ENCODE results near the gene CACNA1B.
A peak's percentile ranks its signal among the peaks of the same experiment; 100 is the strongest.

Gene CACNA1B

DNA sequence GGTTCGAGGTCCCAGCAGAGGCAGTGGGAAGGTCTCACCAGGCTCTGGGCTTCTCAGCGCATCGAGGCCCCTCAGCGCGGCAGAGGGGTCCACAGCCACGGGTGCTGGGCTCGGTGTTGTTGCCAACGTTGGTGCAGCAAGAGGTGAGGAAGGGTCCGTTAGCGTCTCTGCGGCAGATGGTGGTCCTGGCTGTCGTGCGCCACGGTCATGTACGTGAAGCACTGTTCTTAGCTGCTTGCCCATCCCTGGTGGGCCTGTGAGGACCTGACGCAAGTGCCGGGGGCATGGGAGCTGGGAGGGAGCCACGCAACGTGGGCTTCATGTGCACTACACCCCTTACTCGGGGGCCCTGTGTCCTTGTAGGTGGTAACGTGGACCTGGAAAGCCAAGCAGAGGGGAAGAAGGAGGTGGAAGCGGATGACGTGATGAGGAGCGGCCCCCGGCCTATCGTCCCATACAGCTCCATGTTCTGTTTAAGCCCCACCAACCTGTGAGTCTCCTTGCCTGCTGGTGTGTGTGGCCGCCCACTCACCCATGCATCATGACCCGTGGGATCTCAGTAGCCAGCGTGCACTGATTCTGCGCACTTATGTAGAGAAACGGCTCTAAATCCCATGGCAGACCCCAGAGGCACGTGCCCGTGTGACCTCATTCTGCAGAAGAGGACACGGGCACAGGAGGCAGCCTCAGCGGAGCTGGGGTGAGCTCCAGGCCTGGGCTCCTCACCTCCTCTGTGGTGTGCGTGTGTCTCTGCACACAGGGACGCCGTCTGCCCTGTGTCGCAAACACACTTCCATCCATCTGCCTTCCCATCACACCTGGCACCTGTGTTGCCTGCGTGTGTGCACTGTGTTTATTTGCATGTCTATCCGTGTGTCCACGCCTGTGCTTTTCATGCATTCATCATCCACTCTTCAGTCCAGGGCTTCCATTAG is 166.1 kb downstream of the CACNA1B start:
- no peak for DNase-seq

DNA sequence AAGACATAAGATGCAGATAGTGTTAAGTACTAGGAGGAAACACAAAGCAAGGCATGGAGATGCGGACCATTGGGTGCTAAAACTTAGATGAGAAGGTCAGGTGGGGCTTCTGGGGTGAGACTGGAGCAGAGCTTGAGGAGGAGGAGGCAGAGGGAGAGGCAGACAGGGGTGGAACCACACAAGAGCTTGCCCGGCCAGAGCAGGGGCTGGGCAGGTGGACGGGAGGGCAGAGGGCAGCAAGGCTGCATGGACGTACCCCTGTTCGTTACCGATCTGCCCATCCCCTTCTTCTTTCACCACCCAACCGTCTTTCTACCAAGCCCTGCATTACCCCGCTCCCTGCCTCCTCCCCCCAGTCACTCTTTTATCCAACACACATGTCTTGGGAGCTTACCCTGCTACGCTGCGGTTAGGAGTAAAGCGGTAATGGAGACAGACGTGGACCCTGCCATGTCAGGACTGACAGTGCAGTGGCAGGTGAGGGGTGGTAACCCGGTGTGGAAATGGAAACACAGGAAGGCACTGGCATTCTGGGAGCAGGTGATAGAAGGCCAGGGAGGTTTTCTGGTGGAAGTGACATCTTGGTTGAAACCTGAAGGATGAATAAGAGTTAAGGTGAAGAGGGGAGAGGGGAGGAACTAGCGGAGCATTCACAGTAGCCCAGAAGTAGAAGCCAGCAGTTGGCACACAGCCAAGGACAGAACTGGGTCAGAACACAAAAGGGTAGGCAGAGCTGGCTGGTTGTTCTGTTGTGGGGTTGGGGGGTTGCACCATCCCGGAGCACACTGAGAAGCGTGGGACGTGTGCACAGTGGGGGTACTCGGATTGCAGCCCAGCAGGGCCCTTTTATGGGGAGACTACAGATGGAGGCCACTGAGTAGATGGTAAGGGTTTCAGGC is 167.2 kb downstream of the CACNA1B start:
- no peak for DNase-seq

DNA sequence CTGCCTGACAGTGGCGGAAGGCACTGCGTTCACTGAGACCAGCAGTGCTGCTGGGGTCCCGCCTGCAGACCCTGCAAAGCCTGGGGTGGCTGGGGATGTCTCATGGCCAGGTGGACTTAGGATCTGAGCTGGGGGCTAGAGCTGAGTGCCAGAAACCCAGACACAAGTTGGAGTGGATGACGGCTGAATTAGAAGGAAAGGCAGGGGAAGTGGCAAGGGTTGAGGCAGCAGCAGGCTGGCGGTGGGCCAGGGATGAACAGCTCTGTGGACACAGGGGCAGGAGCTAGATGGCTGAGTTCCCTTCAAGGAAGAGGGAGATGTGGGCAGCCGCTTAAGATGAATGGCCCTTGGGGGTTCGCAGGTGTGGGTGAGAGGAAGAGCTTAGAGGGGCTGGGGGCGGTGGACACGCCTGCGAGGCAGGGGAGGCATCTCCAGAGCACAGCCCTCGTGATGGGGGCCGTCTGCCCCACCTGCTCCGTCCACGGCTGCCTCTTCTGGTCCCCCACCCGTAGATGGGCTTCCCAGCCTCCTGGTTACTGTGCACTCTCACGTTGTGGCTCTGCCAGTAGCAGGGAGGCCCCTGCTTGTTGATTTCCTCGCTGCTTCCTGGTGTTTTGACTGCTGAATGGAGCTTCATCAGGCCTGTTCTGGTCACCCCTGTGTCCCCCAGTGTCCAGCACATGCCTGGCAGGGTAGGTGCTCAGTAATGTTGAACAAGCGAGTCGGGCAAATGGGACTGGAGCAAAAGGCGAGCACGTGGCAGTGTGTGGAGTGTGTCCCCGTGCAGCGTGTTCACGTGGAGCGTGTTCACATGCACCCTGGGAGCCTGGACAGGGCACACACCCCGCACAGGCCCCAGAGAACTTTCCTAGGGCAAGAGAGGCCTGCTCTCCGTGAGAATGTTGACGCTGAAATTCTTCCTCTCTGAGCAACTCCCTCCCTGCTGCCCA is 168.2 kb downstream of the CACNA1B start:
- DNase-seq, result no peak

DNA sequence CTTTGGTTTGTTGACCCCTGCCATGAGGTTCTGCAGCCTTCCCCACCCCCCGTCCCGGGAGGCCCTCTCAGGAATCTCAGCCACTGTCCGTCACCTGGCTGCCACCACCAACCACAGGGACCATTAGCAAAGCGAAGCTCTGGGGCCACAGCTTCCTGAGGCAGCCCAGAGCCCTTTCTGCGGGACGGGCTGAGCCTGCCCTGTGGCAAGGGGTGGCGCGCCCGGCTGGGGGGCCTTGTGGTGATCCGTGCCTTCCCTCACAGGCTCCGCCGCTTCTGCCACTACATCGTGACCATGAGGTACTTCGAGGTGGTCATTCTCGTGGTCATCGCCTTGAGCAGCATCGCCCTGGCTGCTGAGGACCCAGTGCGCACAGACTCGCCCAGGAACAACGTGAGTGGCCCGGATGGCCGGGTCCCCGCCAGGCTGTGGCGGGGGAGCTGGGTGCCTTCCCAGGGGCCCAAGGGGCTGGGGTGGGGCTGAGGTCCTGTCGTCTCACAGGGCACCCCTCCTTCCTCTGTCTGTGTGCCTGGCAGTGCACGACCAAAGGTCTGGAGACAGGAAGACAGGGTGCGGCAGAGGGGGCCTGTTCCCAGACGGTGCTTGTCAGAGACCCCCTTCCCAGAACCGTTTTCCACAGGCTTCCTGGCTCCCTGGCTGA is 169.2 kb downstream of the CACNA1B start:
- no peak for DNase-seq

DNA sequence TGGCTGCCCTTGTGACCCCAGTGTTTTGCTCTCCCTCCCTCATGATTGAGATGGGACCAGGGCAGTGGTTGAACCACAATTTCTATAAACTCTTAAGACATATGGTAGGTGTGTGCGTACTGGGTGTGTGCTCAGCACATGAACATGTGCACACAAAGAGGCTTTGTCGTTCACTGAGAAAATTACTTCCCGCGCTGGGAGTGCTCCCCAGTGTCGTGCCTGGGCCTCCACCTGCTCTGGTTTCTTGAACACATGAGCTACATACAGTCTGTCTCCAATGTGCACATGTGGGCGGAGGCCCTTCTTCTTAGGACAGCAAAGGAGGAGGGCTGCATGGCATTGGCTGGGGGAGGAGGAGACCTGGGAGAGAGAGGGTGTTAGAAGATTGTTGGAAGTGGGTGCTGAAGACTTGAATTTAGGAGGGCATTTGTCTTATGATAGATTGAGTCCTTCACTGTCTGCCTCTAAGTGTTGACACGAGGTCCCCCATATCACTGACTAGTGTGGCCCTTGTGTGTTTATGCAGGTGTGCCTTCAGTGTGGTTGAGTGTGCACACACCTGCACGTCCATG is 170.0 kb downstream of the CACNA1B start:
- no peak for DNase-seq

DNA sequence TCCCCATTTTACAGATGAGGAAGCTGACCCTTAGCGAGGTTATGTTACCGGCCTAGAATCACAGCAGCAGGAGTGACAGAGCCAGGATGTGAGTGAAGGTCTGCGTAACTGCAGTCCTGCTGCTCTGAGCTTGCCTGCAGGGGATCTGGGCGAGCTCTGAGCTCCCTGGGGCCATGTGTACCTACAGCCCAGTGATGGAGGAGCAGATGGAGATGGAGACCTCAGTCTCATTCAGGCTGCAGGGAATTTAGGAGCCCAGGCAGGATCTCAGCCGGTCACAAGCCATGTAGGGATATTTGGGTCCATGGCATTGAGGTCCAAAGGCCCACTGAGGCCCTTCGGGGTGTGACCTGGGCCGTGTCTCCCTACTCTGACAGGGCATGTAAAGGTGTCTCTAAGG is 170.6 kb downstream of the CACNA1B start:
- peak in 1 of 2 donors; percentile 4 for DNase-seq

DNA sequence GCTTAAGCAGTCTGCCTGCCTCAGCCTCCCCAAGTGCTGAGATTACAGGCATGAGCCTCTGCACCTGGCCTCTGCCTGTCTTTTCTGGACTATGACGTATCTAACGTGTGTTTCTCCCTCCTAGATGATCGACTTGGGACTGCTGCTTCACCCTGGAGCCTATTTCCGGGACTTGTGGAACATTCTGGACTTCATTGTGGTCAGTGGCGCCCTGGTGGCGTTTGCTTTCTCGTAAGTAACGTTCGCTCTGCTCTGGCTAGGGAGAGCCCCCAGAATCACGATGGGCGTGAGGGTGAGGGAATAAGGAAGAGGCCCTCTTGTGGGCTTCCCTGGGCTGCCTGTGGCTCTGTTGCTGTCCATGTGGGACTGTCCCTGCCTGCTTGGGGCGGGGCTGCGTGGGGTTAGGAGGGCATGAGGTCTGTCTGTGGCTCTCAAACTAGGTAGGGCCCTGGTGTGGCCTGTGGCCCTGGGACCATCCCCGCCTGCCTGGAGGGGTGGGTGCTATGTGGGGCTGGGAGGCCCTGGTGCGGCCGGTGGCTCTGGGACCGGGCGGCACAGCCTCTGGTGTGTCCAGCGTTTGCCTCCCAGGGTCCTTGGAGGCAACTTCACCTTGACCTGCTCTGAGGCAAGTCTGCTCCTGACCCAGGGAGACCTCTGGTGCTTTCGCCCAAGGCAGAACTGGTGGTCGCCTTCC is 171.7 kb downstream of the CACNA1B start:
- no peak for DNase-seq

DNA sequence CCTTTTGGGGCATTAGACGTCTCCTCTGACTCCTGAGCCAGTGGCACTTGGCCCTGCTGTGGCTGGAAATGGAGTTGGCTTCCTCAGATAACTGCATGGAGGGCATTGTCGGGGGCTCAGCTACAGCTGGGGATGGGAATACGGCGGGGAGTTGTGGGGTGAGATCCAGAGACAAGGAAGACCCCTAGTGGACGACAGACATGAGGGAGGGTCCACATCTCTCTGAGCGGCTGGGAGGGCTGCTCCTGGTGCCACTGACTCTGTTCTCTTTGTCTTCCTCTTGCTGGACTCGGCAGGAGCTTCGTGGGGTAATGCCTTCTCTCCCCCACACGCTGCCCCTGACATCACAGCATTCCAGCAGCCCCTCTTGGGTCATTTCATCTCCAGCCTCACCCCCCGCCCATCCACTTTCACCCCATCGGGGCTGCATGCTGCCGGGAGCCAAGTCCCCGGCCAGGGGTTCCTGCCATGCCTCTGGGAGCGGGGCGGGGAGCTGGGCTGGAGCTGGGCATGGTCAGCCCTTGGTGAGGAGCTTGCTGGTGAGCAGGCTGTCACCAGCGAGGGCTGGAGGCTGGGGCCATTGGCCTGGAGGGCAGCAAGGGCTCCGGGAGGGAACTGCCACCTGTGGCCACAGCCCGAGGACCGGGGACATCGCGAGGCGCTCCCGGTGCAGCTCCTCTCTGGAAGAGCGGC is 172.3 kb downstream of the CACNA1B start:
- DNase-seq, result no peak

DNA sequence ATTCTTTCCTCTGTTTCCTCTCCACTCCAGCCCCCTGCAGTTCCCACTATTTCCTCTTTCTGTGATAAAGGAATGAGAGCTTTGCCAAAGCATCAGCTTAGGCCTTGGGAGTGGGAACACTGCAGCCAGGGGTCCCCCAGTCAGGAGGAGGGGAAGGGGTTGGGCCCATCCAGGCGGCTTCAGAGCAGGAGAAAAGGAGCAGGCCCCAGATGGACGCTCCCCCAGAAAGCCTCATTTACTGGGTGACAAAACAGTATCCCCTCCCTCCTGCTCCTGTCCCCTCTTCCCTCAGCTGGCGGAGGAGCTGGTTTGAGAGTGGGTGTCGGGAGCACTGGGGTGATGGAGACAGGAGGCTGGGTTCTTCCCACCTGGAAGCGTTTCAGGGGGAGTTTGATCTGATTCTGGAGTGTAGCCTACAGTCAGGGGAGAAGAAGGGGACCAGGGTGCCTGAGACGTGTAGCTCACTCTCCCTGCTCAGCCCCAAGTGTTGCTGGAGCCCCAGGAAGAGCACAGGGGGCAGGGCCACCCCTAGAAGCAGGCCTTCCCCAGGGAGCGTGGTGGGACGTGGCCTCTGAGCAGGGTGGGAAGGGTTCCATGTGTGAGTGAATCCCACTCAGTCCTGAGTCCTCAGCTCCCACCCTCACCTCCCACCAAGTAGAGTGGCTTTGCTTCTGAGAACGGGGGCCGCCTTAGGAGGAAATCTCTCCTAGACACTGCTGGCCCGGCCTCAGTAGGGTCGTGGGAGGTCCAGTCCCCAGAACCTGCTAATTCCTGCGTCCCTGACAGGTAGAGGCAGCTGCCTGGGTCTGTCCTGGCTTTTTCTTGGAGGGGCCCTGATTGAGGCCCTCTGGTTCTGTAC is 173.1 kb downstream of the CACNA1B start:
- no peak for DNase-seq

DNA sequence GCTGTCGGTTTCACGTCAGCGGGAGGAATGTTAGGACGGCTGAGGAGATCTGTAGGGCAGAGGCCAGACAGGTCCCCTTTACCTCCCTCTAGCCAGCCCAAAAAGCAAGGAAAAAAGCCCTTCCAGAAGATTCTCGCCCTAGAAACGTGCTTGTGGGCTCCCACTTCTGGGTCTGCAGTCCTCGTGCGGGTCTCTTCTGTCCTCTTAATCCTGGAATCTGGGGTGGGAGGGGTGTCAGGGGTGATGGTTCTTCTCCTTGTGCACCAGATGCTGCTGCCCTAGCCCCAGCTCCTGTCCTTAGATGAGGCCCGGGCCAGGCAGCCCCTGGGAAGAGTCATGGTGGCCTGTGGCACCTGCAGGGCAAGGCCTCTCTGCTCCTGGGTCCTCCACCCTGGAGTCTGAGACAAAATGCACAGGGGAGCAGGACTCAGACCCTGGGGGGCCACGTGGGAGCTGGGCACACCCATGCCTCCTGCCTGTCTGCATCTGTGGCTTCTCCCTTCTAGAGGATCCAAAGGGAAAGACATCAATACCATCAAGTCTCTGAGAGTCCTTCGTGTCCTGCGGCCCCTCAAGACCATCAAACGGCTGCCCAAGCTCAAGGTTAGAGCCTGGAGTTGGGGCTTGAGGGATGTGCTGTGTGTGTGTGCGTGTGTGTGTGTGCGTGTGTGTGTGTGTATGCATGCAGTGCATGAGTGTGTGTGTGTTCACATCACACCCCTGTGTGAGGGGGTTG is 174.2 kb downstream of the CACNA1B start:
- no peak for DNase-seq

DNA sequence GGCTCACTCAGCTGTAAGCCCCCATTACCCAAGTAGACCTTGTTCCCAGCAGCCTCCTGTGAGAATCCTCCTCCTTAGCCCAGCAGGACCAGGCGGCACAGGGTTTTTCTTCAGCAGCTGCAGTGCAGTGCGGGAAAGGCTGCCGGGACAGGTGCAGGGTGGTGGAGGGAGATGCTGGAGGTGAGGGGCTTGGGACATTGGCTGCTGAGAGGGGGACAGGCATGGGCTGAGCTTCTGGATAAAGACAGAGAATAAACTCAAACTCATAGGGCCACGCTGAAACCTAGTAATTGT is 174.7 kb downstream of the CACNA1B start:
- no peak for DNase-seq

DNA sequence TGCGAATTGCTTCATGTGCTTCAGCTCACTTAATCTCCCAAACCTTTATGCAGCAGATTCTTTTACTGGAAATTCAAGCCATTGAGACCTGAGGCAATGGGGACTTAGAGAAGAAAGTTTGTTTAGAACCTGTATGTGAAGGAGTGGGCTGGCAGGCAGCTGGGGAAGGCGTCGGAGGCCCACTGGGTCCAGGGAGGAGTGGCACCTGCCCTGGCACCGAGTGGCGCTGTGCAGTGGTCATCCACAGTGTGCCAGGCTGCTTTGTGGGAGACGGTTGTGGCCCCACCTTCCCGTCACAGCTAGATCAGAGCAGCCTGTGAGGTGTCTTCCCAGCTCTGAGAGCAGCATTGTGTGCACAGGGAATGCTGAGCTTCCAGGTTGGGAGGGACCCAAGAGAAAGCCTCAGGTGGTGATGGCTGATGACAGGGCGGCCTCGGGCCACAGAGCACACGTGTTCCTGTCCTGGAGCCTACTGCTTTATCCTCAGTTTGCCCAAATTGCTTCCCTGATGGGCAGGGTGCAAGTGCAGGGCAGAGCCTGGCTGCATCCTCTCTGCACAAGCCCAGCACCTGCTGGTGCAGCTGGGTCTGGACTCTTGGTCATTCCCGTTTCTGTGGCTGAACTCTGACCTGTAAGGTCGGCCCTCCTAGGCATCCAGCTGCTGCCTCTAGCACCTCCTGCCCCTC is 175.2 kb downstream of the CACNA1B start:
- DNase-seq, result no peak

DNA sequence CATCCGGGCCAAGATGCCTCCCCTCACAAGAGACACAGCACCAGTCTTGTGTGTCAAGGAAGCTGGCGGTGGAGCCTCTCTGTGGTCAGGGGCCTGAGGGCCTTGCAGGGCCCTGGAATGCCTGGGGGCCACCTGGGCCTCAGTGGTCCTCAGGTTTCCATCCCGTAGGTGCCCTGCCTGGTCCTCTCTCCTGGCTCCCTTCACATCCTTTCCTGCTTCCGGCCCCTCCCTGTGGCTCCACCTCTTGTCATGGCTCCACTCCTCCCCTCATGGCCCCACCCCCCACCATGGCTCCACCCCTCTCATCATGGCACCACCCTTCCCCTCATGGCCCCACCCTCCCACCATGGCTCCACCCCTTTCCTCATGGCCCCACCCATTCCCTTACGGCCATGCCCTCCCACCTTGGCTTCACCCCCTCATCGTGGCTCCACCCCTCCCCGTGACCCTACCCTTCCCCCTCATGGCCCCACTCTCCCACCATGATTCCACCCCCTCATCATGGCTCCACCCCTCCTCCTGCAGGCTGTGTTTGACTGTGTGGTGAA is 175.8 kb downstream of the CACNA1B start:
- no peak for DNase-seq

DNA sequence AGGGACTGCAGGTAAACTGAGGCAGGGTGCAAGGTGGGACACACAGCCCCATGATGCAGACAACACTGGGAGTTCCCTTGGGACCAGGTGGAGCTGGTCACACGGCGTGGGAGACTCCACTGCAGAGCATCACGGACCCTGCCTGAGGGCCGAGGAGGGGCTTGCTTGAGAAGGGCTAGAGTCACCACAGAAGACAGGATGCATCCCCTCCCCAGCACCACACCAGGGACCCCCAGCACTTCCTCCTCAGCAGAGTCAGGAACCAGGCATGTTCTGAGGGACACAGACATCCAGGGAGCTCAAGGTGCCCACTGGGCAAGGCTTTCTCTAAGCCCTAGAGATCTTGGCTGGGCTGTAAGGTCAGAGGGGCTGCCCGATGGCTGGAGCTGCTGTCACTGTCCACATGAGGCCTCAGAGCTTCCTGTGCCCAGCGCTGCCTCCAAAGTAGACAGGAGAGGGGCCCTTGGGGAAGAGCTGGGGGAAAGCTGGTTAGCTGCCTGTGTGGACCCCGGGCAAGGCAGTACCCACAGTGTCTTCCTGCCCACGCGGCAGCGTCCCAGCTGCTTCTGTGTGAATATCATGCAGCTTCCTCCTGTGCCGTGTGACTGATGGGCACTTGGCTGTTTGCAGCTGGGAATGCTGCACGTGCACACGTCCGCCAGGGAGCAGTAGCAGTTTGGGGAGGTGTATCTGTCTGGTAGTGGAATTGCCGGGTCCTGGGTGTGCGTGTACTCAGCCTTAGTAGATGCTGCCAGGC is 176.6 kb downstream of the CACNA1B start:
- DNase-seq, result no peak

DNA sequence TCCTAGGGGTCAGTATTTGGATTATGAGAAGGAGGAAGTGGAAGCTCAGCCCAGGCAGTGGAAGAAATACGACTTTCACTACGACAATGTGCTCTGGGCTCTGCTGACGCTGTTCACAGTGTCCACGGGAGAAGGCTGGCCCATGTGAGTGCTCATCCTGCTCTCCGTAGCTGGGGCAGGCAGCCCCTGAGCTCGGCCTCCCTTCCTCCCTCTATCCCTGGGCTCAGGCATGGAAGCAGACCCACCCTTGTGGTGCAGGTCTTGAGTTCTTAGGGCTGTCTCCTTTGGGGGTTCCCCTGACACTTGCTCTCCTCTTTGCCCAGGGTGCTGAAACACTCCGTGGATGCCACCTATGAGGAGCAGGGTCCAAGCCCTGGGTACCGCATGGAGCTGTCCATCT is 180.1 kb downstream of the CACNA1B start:
- DNase-seq, result no peak

DNA sequence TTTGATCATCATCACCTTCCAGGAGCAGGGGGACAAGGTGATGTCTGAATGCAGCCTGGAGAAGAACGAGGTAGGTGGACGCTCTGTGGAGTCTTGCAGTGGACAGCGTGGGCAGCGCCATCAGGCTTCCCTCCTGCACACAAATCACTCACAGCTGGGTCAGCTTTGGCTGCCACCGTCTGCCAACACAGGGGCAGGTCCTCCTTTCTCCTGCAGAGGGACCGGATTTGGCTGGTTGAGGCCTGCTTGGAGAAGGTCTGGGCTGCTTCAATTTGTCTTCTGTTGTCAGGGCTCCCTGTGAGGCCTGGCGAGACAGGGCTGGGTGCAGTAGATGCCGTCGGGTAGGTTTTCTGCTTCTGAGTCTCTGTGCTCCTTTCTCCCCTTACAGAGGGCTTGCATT is 180.6 kb downstream of the CACNA1B start:
- no peak for DNase-seq

DNA sequence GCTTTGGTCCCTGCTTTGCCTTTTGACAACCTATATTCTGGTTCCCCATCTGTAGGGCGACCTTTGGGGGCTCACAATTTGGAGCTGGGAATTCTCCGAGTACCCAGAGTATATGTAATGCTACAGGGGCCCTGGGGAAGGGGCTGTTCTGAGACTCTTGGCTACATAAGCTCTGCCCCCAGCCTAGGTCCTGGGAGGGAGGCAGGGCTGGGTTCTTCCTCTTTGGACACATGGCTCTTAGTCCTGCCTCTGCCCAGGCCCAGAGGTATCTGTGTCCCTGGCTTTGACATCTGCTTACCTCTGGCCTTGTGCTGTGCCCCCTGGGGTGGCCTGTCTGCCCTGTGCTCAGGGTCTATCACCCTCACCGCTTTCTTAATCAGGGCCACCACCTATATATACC is 181.6 kb downstream of the CACNA1B start:
- DNase-seq, result no peak

Data from inflammatory macrophage treated with lipopolysaccharide for 1 hour (primary cell).